Keratinocyte (primary cell): Measurements from ENCODE around the gene TPT1. TPM values are rescaled to one million over a fixed set of nuclear protein-coding genes. Genes with fewer than 3 reads are reported as not detected.

ENCODE experiments used
- DNase-seq: peaks from one replicate; pipeline ENCODE4 v3.0.0-alpha.2; 2011; ENCODE audit warnings: low read depth, missing footprints, low spot score
- FAIRE-seq: peaks from 2 replicates; lab custom pipeline; 2011; peaks lifted over from hg19 to GRCh38; lab: Jason Lieb, UNC
- H2AFZ ChIP-seq: 2 replicates; pipeline ENCODE4 v1.6.0; 2012; ENCODE audit warnings: low read length, control low read depth, inconsistent platforms; ENCODE audit not compliant: control insufficient read depth
- H3K27ac ChIP-seq: 2 replicates; pipeline ENCODE4 v1.5.1; 2011; ENCODE audit warnings: low read length; ENCODE audit not compliant: control insufficient read depth, insufficient read depth
- H3K27me3 ChIP-seq: 3 replicates; pipeline ENCODE4 v1.6.0; 2011; ENCODE audit warnings: low read length; ENCODE audit not compliant: control insufficient read depth, insufficient read depth; ENCODE audit errors: extremely low read depth
- H3K36me3 ChIP-seq, 2 experiments: 2 replicates in 1 of 2; 3 replicates in 1 of 2; pipeline ENCODE4 v1.5.1; 2011; ENCODE audit warnings: low read length in 2 of 2, mild to moderate bottlenecking in 1 of 2; ENCODE audit not compliant: control insufficient read depth in 2 of 2, insufficient read depth in 2 of 2; ENCODE audit errors: extremely low read depth in 1 of 2
- H3K4me1 ChIP-seq: 3 replicates; pipeline ENCODE4 v1.5.1; 2011; ENCODE audit warnings: low read length; ENCODE audit not compliant: control insufficient read depth, insufficient read depth; ENCODE audit errors: extremely low read depth
- H3K4me2 ChIP-seq: 3 replicates; pipeline ENCODE4 v1.6.0; 2011; ENCODE audit warnings: low read depth, low read length; ENCODE audit not compliant: control insufficient read depth, insufficient read depth; ENCODE audit errors: extremely low read depth
- H3K4me3 ChIP-seq, 3 experiments: fragments of 200-600 bp in 1 of 3; sonication (generic) in 1 of 3; 2 replicates in 2 of 3; 3 replicates in 1 of 3; pipeline ENCODE4 v1.5.1; 2011 to 2016; ENCODE audit warnings: low read length in 3 of 3, mild to moderate bottlenecking in 3 of 3, control low read depth in 2 of 3, inconsistent platforms in 1 of 3, low read depth in 1 of 3, mixed read lengths in 1 of 3, mixed run types in 1 of 3, moderate library complexity in 1 of 3; ENCODE audit not compliant: control insufficient read depth in 2 of 3, insufficient read depth in 2 of 3; ENCODE audit errors: extremely low read depth in 1 of 3
- H3K79me2 ChIP-seq: 2 replicates; pipeline ENCODE4 v1.6.0; 2012; ENCODE audit warnings: low read length; ENCODE audit not compliant: control insufficient read depth, insufficient read depth
- H3K9ac ChIP-seq: 3 replicates; pipeline ENCODE4 v1.6.0; 2011; ENCODE audit warnings: low read length; ENCODE audit not compliant: control insufficient read depth, insufficient read depth; ENCODE audit errors: extremely low read depth
- H3K9me1 ChIP-seq: 3 replicates; pipeline ENCODE4 v1.6.0; 2011; ENCODE audit warnings: low read length; ENCODE audit not compliant: control insufficient read depth, insufficient read depth; ENCODE audit errors: extremely low read depth
- H3K9me3 ChIP-seq: 2 replicates; pipeline ENCODE4 v1.5.1; 2012; ENCODE audit warnings: low read depth, low read length; ENCODE audit not compliant: control insufficient read depth
- H4K20me1 ChIP-seq: 3 replicates; pipeline ENCODE4 v1.6.0; 2011; ENCODE audit warnings: low read length; ENCODE audit not compliant: control insufficient read depth, insufficient read depth; ENCODE audit errors: extremely low read depth
- CTCF ChIP-seq, 3 experiments: IDR thresholded peaks in 1 of 3; conservative IDR thresholded peaks in 1 of 3; optimal IDR thresholded peaks in 1 of 3; 2 replicates in 2 of 3; 3 replicates in 1 of 3; pipeline versions ENCODE3 to v1.5.1; 2011; ENCODE audit warnings: low read length in 3 of 3, mild to moderate bottlenecking in 3 of 3, moderate library complexity in 2 of 3, control low read depth in 1 of 3, inconsistent platforms in 1 of 3; ENCODE audit not compliant: insufficient read depth in 2 of 3; ENCODE audit errors: extremely low read depth in 1 of 3
- EZH2 ChIP-seq: IDR thresholded peaks from one replicate; pipeline ENCODE4 v1.6.1; 2012; ENCODE audit warnings: inconsistent platforms, mild to moderate bottlenecking, low read length, moderate library complexity
- dilution Hi-C: fragments of 300-500 bp; cut with MboI; formaldehyde crosslinking; loops from one replicate; pipeline ENCODE4 v1.7.0; 2020; ENCODE audit warnings: low sequenced_read_pairs; ENCODE audit not compliant: extremely low pct_ligation_motif_present
- polyA plus RNA-seq, 5 experiments: library from polyadenylated mRNA; depleted of rRNA in 3 of 5; stranded (reverse) in 3 of 5; stranded (forward) in 1 of 5; unstranded in 1 of 5; fragments of >200 nt; gene quantifications; 1 replicate in 1 of 5; 2 replicates in 3 of 5; 3 replicates in 1 of 5; pipeline versions ENCODE4 v1.2.1 to v1.2.3, GENCODE V29; 2011 to 2012; ENCODE audit warnings: missing spikeins in 2 of 5, low read depth in 1 of 5, low replicate concordance in 1 of 5

Gene TPT1
- polyA plus RNA-seq, 1 donor (not counting 4 experiments of a cell fraction or from before 2014, with no cell fraction given), result 8,174 TPM

DNA sequence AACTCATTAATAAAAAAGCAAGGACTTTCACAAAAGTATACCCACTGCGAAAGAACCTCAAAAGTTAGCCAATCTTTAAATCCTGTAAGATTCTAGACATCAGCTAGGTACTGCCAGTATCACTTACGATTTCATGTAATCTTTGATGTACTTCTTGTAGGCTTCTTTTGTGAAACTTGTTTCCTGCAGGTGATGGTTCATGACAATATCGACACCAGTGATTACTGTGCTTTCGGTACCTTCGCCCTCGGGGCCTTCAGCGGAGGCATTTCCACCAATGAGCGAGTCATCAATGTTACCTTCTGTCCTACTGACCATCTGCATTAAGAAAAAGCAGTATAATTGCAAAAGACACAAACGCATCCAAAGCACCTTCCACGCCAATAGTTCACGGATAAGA lies 1.1 kb downstream of the TPT1 start:
- peaks cover 30 to 55% of the 10 kb centered on the region in 2 experiments for H3K36me3 ChIP-seq
- dilution Hi-C loops, result no loop called here

DNA sequence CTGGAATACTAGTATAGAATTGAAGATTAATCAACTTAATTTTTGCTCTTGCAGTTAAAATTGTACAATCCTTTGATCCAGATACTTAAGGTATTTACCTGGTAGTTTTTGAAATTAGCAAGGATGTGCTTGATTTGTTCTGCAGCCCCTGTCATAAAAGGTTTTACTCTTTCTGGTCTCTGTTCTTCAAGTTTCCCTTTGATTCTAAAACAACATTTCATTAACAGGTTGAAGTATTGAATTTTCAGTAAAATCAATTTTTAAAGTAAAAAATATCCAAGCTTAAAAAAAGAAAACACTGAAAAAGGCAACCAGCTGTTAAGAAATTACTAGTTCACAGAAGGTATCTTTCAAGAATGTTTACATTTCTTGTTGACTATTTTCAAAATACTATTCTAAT lies 1.6 kb downstream of the TPT1 start:
- Histone ChIP-seq H3K9ac (peak overlapping the region; percentile 97), H3K79me2 (peaks cover 66% of the 10 kb centered on the region), H4K20me1 (peaks cover 53% of the 10 kb centered on the region), H2AFZ (no peak overlapping the region), H3K9me3 (no peaks in the 10 kb centered on the region), H3K27me3 (no peaks in the 10 kb centered on the region), H3K9me1 (peaks cover 4% of the 10 kb centered on the region), H3K4me2 (peak overlapping the region; percentile 85), H3K4me1 (peaks cover 54% of the 10 kb centered on the region), H3K4me3 (peak overlapping the region; percentile 88 to 93 (median 92)), H3K27ac (peak overlapping the region; percentile 93), H3K36me3 (peaks cover 30 to 53% of the 10 kb centered on the region in 2 experiments)
- TF ChIP-seq CTCF (optimal IDR thresholded peaks at IDR 0.05 in 1 of 3, IDR thresholded peaks at IDR 0.05 in 1 of 3, conservative IDR thresholded peaks at IDR 0.05 in 1 of 3; ENCODE audit: extremely low read depth in 1 of 3, insufficient read depth in 2 of 3, low read length in 3 of 3) (no peak), EZH2 (no peak)
- DNase-seq, result no peak
- dilution Hi-C loops, result no loop called here
- no peak for FAIRE-seq

More for the DNA sequence above, 1.1 kb downstream of the TPT1 start:
- H2AFZ ChIP-seq, result no peak overlapping the region
- peak overlapping the region; percentile 97 for H3K9ac ChIP-seq
- no peaks in the 10 kb centered on the region for H3K27me3 ChIP-seq
- H3K9me3 ChIP-seq, result no peaks in the 10 kb centered on the region
- FAIRE-seq, result no peak
- H3K4me2 ChIP-seq, result peak overlapping the region; percentile 85
- peaks cover 4% of the 10 kb centered on the region for H3K9me1 ChIP-seq
- H3K4me3 ChIP-seq, result peak overlapping the region; percentile 88 to 93 (median 92)
- peaks cover 68% of the 10 kb centered on the region for H3K79me2 ChIP-seq
- no peak for DNase-seq
- H3K4me1 ChIP-seq, result peaks cover 49% of the 10 kb centered on the region
- peaks cover 49% of the 10 kb centered on the region for H4K20me1 ChIP-seq
- peak overlapping the region; percentile 93 for H3K27ac ChIP-seq
- TF ChIP-seq CTCF (optimal IDR thresholded peaks at IDR 0.05 in 1 of 3, IDR thresholded peaks at IDR 0.05 in 1 of 3, conservative IDR thresholded peaks at IDR 0.05 in 1 of 3; ENCODE audit: extremely low read depth in 1 of 3, insufficient read depth in 2 of 3, low read length in 3 of 3), result no peak
- TF ChIP-seq EZH2, result no peak
